ENCODE measurements around the gene SPRR2G.

GRCh38 chr1:153133743-153134142, 16.9 kb downstream of the SPRR2G start:
- TF ChIP-seq CTCF (IDR thresholded peaks at IDR 0.05): no peak
- TF ChIP-seq REST (IDR thresholded peaks at IDR 0.05; ENCODE audit: insufficient read depth in 1 of 2, low read depth in 2 of 2, low read length in 1 of 2): no peak
